IPS DF 6.9 (cell line): ENCODE data around the gene ZNF507.

Experiments
- DNase-seq: peaks from one replicate; pipeline ENCODE4 v3.0.0-alpha.2; 2013; ENCODE audit warnings: low read depth, low spot score
- H3K27ac ChIP-seq: one replicate; pipeline ENCODE4 v1.5.1; 2013; ENCODE audit warnings: low read length, control low read depth
- H3K27me3 ChIP-seq: 2 replicates; pipeline ENCODE4 v1.6.1; 2013; ENCODE audit warnings: mild to moderate bottlenecking, low read length; ENCODE audit not compliant: control insufficient read depth, insufficient read depth
- H3K36me3 ChIP-seq: 2 replicates; pipeline ENCODE4 v1.6.1; 2013; ENCODE audit warnings: low read length; ENCODE audit not compliant: control insufficient read depth, insufficient read depth
- H3K4me1 ChIP-seq: 2 replicates; pipeline ENCODE4 v1.6.1; 2013; ENCODE audit warnings: low read length; ENCODE audit not compliant: control insufficient read depth, insufficient read depth
- H3K4me3 ChIP-seq: 2 replicates; pipeline ENCODE4 v1.5.1; 2013; ENCODE audit warnings: mild to moderate bottlenecking, low read length
- H3K9me3 ChIP-seq: 2 replicates; pipeline ENCODE4 v1.6.1; 2013; ENCODE audit warnings: low read length, inconsistent platforms; ENCODE audit not compliant: control insufficient read depth, insufficient read depth
- WGBS: extraction: QIAGEN DNeasy Blood & Tissue Kit; methylation state at CpG from one replicate; pipeline ENCODE4 v1.1.7; 2013; ENCODE audit warnings: mixed read lengths, missing lambda C conversion rate; ENCODE audit not compliant: insufficient read length, insufficient coverage; 5-methylcytosine and 5-hydroxymethylcytosine counted together

ZNF507 gene

DNA sequence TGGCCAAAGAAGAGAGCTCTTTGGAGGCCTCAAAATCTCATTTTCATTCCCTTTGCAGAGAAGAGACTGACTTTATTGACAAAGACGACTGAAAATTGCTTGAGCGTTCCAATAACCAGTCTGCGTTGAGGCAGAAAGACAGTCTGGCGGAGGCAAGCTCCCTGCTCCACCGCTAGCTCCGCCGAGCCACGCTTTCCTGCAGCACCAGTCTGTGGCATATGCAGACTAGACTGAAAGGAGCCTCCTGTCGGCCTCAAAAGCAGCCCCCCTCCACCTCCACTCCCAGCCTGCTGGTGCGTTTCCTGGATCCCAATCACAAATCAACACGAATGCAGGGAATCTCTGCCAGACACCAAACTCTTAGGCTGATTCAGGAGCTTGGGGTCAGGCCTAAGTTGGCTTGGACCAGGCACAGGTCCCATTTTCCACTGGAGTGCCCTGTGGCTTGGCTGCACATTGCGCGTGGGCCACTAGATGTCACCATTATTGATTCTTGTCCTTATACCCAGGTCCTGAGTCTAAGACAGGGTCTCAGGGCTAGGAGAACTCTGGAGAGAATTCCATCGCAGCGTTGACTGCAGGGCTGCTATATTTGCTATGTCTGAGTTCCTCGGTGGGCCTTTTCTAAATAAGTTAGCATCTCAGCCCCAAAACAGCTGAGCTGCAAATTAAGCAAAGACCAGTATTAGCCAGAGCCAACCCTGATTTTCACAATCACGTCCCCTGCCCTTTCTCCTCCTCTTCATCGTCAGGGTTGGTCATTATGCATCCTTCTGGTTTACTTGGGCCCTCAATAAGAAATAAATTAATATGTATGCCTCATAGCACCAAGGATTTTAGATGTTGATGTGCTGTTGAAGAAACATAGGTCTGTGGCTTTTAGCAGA is 5.2 kb upstream of the ZNF507 start:
- Histone ChIP-seq H3K27ac (no peak overlapping the region), H3K9me3 (no peaks in the 10 kb centered on the region), H3K4me3 (no peak overlapping the region), H3K4me1 (no peaks in the 10 kb centered on the region), H3K36me3 (no peaks in the 10 kb centered on the region), H3K27me3 (no peaks in the 10 kb centered on the region)
- no CpG with 5 or more reads among the region's 18 CpGs for WGBS
- no peak for DNase-seq

DNA sequence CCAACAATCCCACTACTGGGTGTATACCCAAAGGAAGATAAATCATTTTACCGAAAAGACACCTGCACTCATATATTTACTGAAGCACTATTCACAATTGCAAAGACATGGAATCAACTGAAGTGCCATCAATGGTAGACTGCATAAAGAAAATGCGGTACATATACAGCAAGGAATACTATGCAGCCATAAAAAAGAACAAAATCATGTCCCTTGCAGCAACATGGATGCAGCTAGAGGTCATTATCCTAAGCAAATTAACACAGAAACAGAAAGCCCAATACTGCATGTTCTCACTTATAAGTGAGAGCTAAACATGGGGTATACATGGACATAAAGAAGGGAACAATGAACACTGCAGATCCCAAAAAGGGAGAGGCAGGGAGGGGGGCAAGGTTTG is 2.7 kb upstream of the ZNF507 start:
- Histone ChIP-seq H3K36me3 (no peaks in the 10 kb centered on the region), H3K9me3 (no peaks in the 10 kb centered on the region), H3K27me3 (no peaks in the 10 kb centered on the region), H3K4me3 (no peak overlapping the region), H3K4me1 (no peaks in the 10 kb centered on the region), H3K27ac (no peak overlapping the region)
- no CpG with 5 or more reads among the region's 2 CpGs for WGBS
- no peak for DNase-seq

DNA sequence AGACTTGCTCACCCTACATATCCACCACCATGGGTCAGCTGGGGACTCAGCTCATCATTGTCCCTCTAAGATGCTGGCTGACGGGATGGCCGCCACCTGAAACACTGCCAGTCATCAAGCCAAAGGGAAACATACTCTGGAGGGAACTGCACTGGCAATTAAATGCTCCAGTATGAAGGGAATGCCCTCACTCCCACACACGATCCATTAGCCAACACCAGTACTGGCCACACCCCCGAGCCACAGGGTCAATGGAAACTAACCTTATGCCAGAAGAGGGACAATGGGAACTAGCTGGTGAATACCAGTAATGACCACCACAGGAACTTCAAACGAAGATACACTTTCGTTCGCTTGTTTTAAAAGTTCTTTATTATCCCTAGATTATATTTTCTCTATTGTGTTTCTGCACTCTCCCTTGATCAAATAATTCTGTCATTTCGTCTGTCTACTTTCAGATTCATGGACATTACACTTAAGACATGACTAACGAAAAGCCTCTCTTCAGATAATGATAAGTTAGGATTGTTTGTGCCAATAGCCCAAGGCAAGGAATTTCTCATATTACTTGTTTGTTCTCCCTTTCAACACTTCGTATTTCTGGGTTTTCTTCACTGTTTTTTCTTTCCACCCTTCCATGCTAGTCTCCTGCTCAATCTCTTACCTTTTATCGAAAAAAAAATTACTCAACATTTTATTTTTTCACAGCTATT is 1.7 kb upstream of the ZNF507 start:
- Histone ChIP-seq H3K4me1 (no peaks in the 10 kb centered on the region), H3K27me3 (no peaks in the 10 kb centered on the region), H3K36me3 (no peaks in the 10 kb centered on the region; the same call in 1 of the 2 replicates), H3K9me3 (no peaks in the 10 kb centered on the region), H3K27ac (no peak overlapping the region), H3K4me3 (no peak overlapping the region)
- no peak for DNase-seq
- WGBS: 100% methylated on average over 1 of the region's 11 CpGs

DNA sequence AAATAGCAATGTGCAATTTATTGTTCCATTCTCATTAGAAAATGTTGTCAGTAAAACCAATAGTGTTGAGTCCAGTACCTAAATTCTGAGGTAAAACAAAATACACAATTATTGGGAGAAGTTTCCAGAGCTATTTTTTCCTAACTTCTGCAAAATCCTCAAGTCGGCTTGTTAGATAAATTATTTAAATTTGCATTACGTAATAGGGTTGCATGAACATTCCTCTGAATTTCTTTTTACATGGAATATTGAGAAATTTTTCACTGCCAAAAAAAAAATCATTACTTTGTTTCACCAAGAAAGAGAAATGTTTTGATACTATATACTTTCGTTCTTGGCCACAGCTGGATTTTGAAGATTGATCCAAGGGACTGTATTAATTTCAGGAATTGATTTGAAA is 1.5 kb downstream of the ZNF507 start:
- no peaks in the 10 kb centered on the region for H3K27me3 ChIP-seq
- H3K4me3 ChIP-seq: no peak overlapping the region
- DNase-seq: no peak
- H3K27ac ChIP-seq: no peak overlapping the region
- WGBS: no CpG with 5 or more reads among the region's 3 CpGs
- H3K4me1 ChIP-seq: no peaks in the 10 kb centered on the region
- no peaks in the 10 kb centered on the region for H3K9me3 ChIP-seq
- H3K36me3 ChIP-seq: no peaks in the 10 kb centered on the region; the same call in 1 of the 2 replicates

DNA sequence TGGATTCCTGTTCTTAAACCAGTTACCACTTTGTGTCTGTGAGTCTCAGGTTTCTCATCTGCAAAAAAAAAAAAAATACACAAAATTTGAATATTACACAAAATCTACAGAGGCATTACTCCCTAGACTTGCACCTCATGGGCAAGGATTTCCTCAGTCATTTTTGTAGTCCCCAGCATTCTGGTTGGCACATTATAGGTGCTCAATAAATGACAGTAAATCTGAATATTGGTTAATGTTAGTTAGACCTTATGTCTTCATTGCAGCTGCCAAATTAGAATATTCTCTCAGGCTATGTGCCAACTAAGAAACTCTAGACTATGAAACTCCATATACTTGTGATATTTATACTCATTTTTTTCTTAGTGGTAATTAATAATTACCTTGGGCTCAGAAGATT is 2.2 kb downstream of the ZNF507 start:
- Histone ChIP-seq H3K27me3 (no peaks in the 10 kb centered on the region), H3K9me3 (no peaks in the 10 kb centered on the region), H3K4me1 (no peaks in the 10 kb centered on the region), H3K27ac (no peak overlapping the region), H3K4me3 (no peak overlapping the region), H3K36me3 (no peaks in the 10 kb centered on the region; the same call in 1 of the 2 replicates)
- DNase-seq: no peak

DNA sequence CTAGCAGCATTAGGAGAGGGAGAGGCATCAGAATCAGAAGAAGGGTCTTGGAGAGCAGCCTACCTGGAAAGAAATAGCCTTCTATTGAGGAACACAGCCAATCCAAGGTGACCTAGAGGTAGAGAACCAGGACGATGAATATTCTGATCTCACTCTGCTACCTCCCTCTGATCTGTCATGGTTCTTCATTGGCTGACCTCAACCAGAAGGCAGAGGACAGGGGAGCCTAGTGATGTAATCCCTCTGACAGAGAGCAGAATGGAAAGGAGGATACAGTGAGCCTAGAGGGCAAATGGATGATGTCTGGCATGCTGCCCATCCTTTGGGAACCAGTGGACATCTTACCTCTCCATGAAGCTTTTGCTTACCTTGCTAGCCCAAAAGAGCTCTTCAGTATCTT is 3.6 kb downstream of the ZNF507 start:
- WGBS: no CpG with 5 or more reads among the region's 1 CpG
- H3K36me3 ChIP-seq: peaks cover 12% of the 10 kb centered on the region; the same call in 1 of the 2 replicates
- H3K9me3 ChIP-seq: no peaks in the 10 kb centered on the region
- no peak overlapping the region for H3K27ac ChIP-seq
- H3K4me1 ChIP-seq: no peaks in the 10 kb centered on the region
- no peak overlapping the region for H3K4me3 ChIP-seq
- DNase-seq: no peak
- H3K27me3 ChIP-seq: no peaks in the 10 kb centered on the region

DNA sequence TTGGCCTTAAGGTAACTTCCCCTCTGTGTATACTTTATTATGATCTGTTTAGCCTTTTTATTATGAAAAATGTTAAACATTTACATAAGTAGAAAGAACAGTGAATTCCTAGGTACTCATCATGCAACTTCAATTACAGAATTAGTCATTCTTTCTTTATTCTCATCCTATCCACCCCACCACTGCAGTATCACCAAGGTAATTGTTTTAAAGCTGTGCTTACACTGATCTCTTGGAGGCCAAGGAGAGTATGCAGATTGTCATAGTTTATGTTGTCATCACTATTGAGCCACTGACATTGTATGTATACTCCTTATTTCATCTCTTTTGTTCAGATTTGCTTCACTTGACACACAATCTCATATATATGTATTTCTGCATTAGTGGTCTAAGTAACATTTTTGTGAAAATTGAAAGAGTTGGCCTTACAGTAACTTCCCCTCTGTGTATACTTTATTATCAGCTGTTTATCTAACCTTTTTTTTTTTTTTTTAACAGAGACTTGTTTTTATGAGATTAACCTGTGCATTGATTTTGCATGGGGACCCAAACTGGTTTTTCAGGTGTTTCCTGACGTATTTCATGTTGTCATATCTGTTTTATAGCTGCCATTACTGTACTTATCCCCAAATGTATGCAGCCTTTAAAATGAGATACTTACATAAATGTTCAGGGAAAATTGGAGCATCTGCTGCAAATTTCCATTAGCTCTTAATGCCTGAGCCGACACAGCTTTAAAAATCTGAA is 4.5 kb downstream of the ZNF507 start:
- H3K27ac ChIP-seq: no peak overlapping the region
- no peak overlapping the region for H3K4me3 ChIP-seq
- no peaks in the 10 kb centered on the region for H3K27me3 ChIP-seq
- no peak for DNase-seq
- H3K9me3 ChIP-seq: no peaks in the 10 kb centered on the region
- H3K36me3 ChIP-seq: peaks cover 19% of the 10 kb centered on the region
- WGBS: no CpG with 5 or more reads among the region's 2 CpGs
- H3K4me1 ChIP-seq: no peaks in the 10 kb centered on the region

DNA sequence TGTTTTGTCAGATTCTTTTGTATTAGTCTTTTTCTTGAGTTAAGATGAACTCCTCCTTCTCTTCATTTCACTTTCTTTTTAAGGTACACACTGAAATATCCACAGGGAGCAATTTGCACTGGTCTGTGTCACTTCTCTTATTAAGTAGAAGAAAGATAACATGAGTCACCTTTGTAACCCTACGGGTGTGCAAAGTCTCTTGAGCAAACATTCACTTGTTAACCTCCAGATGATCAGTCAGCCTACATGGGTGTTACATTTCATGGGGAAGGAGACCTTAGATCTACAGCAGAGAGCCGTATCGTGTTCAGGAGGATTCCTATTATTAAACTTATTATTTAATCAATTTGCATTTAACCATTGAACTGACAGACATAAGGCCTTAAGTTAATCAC is 5.1 kb downstream of the ZNF507 start:
- peaks cover 19% of the 10 kb centered on the region for H3K36me3 ChIP-seq
- no peak overlapping the region for H3K27ac ChIP-seq
- H3K9me3 ChIP-seq: no peaks in the 10 kb centered on the region
- DNase-seq: no peak
- WGBS: no CpG with 5 or more reads among the region's 3 CpGs
- H3K4me1 ChIP-seq: no peaks in the 10 kb centered on the region
- H3K4me3 ChIP-seq: no peak overlapping the region
- H3K27me3 ChIP-seq: no peaks in the 10 kb centered on the region

DNA sequence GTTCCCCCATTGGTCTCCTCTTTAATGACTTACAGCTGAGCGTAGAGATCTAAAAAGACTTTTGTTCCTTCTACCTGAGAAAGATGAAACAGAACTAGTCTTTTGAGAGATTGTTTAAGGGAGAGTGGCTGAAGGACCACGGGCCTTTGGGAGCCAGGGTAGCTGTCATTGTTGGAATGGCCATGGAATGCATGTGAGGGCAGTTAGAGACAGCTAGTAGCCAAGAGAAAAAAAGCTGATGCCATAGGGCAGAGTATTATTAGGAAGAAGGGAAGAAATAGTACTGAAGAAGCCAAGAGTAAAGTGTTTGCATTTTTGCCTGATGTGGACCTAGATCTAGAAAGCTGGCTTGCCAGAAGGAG is 5.6 kb downstream of the ZNF507 start:
- no peak overlapping the region for H3K4me3 ChIP-seq
- no peaks in the 10 kb centered on the region for H3K9me3 ChIP-seq
- H3K4me1 ChIP-seq: no peaks in the 10 kb centered on the region
- H3K27ac ChIP-seq: no peak overlapping the region
- DNase-seq: no peak
- no peaks in the 10 kb centered on the region for H3K27me3 ChIP-seq
- peaks cover 19% of the 10 kb centered on the region for H3K36me3 ChIP-seq
- no CpG with 5 or more reads among the region's 2 CpGs for WGBS

DNA sequence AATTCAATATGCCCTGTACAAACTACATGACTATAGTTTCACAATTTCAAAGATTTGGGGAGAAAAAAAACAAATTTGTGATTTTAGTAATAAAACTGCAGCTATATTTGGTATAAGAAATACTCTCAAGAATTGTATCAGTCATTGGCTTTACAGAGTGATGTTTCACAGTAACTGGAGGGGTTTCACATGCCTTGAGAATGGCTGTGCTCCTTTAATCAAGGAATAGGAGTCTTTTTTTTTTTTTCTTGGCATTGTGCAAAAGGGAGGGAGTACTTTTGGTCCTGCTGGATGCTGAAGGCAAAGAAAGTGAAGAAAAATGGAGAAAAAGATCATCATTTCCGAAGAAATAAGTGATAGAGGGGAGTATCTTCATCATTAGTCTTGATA is 6.8 kb downstream of the ZNF507 start:
- H3K36me3 ChIP-seq: peaks cover 19% of the 10 kb centered on the region
- no peak overlapping the region for H3K27ac ChIP-seq
- H3K9me3 ChIP-seq: no peaks in the 10 kb centered on the region
- no peak overlapping the region for H3K4me3 ChIP-seq
- H3K27me3 ChIP-seq: no peaks in the 10 kb centered on the region
- WGBS: no CpG with 5 or more reads among the region's 1 CpG
- H3K4me1 ChIP-seq: no peaks in the 10 kb centered on the region
- DNase-seq: no peak
